Thyroid gland (tissue), 4 donors: Measurements from ENCODE around the gene ST3GAL3.

Experiments used
- CTCF ChIP-seq, 6 experiments: fragments of 200-600 bp in 3 of 6; fragments of 450-650 bp in 3 of 6; sonication (generic) in 3 of 6; IDR thresholded peaks; one replicate each; pipeline ENCODE4 v1.5.1; 2016 to 2019; ENCODE audit warnings: antibody characterized with exemption in 6 of 6, mild to moderate bottlenecking in 2 of 6, inconsistent platforms in 1 of 6, moderate library complexity in 1 of 6
- POLR2A ChIP-seq, 2 donors: fragments of 450-650 bp; IDR thresholded peaks; one replicate each; pipeline ENCODE4 v1.6.1; 2017; ENCODE audit warnings: antibody characterized with exemption in 2 of 2, mild to moderate bottlenecking in 2 of 2, moderate library complexity in 1 of 2

- TF ChIP-seq CTCF (IDR thresholded peaks at IDR 0.05) (no peak), POLR2A (IDR thresholded peaks at IDR 0.05) (no peak)
Measured at GRCh38 chr1:43722810-43723209, 15.5 kb downstream of the ST3GAL3 start.
